ENCODE data around the gene PTGES3.
"Not testable (repeated sequence)": the region's sequence is repeated elsewhere in the genome, so short reads cannot be mapped to it uniquely, and the experiment has no call there.

The PTGES3 gene

GRCh38 chr12:56704522-56704921 is 16.4 kb upstream of the PTGES3 start:
- not testable (repeated sequence) for H3K36me3 ChIP-seq (ENCODE audit: insufficient read depth, low read length); H3K27ac ChIP-seq (ENCODE audit: low read depth, low read length); H3K4me3 ChIP-seq (ENCODE audit: low read length); H3K9me3 ChIP-seq (ENCODE audit: insufficient read depth, low read depth, low read length); H3K4me1 ChIP-seq (ENCODE audit: insufficient read depth, low read length); H3K9ac ChIP-seq (ENCODE audit: low read depth, low read length); H3K27me3 ChIP-seq (ENCODE audit: insufficient read depth, low read length)
- 94% methylated on average over 5 of the region's 5 CpGs for whole genome bisulfite sequencing

DNA sequence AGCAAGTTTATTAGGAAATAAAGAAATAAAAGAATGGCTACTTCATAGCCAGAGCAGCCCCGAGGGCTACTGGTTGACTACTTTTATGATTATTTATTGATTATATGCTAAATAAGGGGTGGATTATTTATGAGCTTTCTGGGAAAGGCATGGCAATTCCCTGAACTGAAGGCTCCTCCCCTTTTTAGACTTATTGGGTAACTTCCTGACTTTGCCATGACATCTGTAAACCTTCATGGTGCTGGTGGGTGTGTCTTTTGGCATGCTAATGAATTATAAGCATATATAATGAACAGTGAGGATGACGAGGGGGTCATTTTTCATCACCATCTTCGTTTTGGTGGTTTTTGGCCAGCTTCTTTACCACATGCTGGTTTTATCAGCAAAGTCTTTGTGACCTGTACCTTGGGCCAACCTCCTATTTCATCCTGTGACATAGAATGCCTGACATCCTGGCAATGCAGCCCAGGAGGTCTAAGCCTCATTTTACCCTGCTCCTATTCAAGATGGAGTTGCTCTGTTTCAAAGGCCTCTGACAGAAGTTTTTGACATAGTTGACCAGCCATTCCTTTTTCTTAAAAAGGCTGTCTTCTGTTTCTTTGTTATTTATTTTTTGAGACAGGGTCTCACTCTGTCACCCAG is 11.1 kb upstream of the PTGES3 start:
- H3K9me3 ChIP-seq (ENCODE audit: insufficient read depth, low read depth, low read length) = no peaks in the 10 kb centered on the region
- 82% methylated on average over 3 of the region's 3 CpGs for WGBS
- H3K4me1 ChIP-seq (ENCODE audit: insufficient read depth, low read length) = peaks cover 11% of the 10 kb centered on the region
- no peak overlapping the region for H3K9ac ChIP-seq (ENCODE audit: low read depth, low read length)
- no peaks in the 10 kb centered on the region for H3K27me3 ChIP-seq (ENCODE audit: insufficient read depth, low read length)
- no peak overlapping the region for H3K4me3 ChIP-seq (ENCODE audit: low read length)
- no peak overlapping the region for H3K27ac ChIP-seq (ENCODE audit: low read depth, low read length)
- H3K36me3 ChIP-seq (ENCODE audit: insufficient read depth, low read length) = no peaks in the 10 kb centered on the region

- no peaks in the 10 kb centered on the region for H3K9me3 ChIP-seq (ENCODE audit: insufficient read depth, low read depth, low read length)
- peaks cover 7% of the 10 kb centered on the region for H3K4me1 ChIP-seq (ENCODE audit: insufficient read depth, low read length)
- H3K9ac ChIP-seq (ENCODE audit: low read depth, low read length) = no peak overlapping the region
- H3K27ac ChIP-seq (ENCODE audit: low read depth, low read length) = no peak overlapping the region
- H3K4me3 ChIP-seq (ENCODE audit: low read length) = no peak overlapping the region
- H3K36me3 ChIP-seq (ENCODE audit: insufficient read depth, low read length) = no peaks in the 10 kb centered on the region
- H3K27me3 ChIP-seq (ENCODE audit: insufficient read depth, low read length) = no peaks in the 10 kb centered on the region
- WGBS = 93% methylated on average over 2 of the region's 2 CpGs
Observed at GRCh38 chr12:56695327-56696101, 7.4 kb upstream of the PTGES3 start.

- H3K27ac ChIP-seq (ENCODE audit: low read depth, low read length) = no peak overlapping the region
- H3K4me3 ChIP-seq (ENCODE audit: low read length) = no peak overlapping the region
- no peaks in the 10 kb centered on the region for H3K9me3 ChIP-seq (ENCODE audit: insufficient read depth, low read depth, low read length)
- WGBS = 92% methylated on average over 5 of the region's 5 CpGs
- no peaks in the 10 kb centered on the region for H3K36me3 ChIP-seq (ENCODE audit: insufficient read depth, low read length)
- no peak overlapping the region for H3K9ac ChIP-seq (ENCODE audit: low read depth, low read length)
- peaks cover 7% of the 10 kb centered on the region; the same call in 1 of the 2 replicates for H3K4me1 ChIP-seq (ENCODE audit: insufficient read depth, low read length)
- no peaks in the 10 kb centered on the region for H3K27me3 ChIP-seq (ENCODE audit: insufficient read depth, low read length)
Observed at GRCh38 chr12:56694161-56694560, 6.1 kb upstream of the PTGES3 start.

DNA sequence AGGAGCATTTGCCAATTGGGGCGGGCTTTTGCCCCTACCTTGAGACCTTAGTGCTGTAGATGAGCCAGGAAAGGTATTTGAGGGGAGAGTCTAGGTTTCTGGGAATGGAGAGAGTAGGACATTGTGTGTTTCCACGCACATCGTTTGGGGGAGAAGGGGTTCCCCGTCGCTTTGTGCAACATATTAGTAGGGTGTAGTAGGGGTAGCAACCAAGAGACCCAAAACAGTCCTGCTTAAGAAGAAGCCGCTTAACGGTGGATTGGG is 694 bp upstream of the PTGES3 start:
- peak overlapping the region; percentile 100 for H3K4me3 ChIP-seq (ENCODE audit: low read length)
- peak overlapping the region; percentile 98 for H3K27ac ChIP-seq (ENCODE audit: low read depth, low read length)
- peaks cover 17% of the 10 kb centered on the region for H3K4me1 ChIP-seq (ENCODE audit: insufficient read depth, low read length)
- no peaks in the 10 kb centered on the region for H3K9me3 ChIP-seq (ENCODE audit: insufficient read depth, low read depth, low read length)
- peaks cover 20% of the 10 kb centered on the region for H3K36me3 ChIP-seq (ENCODE audit: insufficient read depth, low read length)
- WGBS = 2% methylated on average over 7 of the region's 7 CpGs
- H3K27me3 ChIP-seq (ENCODE audit: insufficient read depth, low read length) = no peaks in the 10 kb centered on the region
- peak overlapping the region; percentile 94 for H3K9ac ChIP-seq (ENCODE audit: low read depth, low read length)

GRCh38 chr12:56687223-56688128 is 608 bp downstream of the PTGES3 start:
- H3K4me1 ChIP-seq (ENCODE audit: insufficient read depth, low read length) = peaks cover 17% of the 10 kb centered on the region
- peaks cover 27% of the 10 kb centered on the region for H3K36me3 ChIP-seq (ENCODE audit: insufficient read depth, low read length)
- under 1% methylated on average over 62 of the region's 62 CpGs for WGBS

GRCh38 chr12:56684745-56685359 is 3.2 kb downstream of the PTGES3 start:
- Histone ChIP-seq H3K36me3 (ENCODE audit: insufficient read depth, low read length) (peaks cover 45% of the 10 kb centered on the region), H3K27me3 (ENCODE audit: insufficient read depth, low read length) (no peaks in the 10 kb centered on the region), H3K4me3 (ENCODE audit: low read length) (peak overlapping the region; percentile 100), H3K27ac (ENCODE audit: low read depth, low read length) (no peak overlapping the region), H3K4me1 (ENCODE audit: insufficient read depth, low read length) (peaks cover 17% of the 10 kb centered on the region), H3K9me3 (ENCODE audit: insufficient read depth, low read depth, low read length) (no peaks in the 10 kb centered on the region), H3K9ac (ENCODE audit: low read depth, low read length) (0 out of 2 replicates have a peak overlapping the region, but pooled peaks have one; percentile 37)
- WGBS = 82% methylated on average over 6 of the region's 8 CpGs

More at GRCh38 chr12:56687223-56688128, 608 bp downstream of the PTGES3 start:
- Histone ChIP-seq H3K9ac (ENCODE audit: low read depth, low read length) (peak overlapping the region; percentile 100), H3K9me3 (ENCODE audit: insufficient read depth, low read depth, low read length) (no peaks in the 10 kb centered on the region), H3K27ac (ENCODE audit: low read depth, low read length) (peak overlapping the region; percentile 98), H3K27me3 (ENCODE audit: insufficient read depth, low read length) (no peaks in the 10 kb centered on the region), H3K4me3 (ENCODE audit: low read length) (peak overlapping the region; percentile 100)

DNA sequence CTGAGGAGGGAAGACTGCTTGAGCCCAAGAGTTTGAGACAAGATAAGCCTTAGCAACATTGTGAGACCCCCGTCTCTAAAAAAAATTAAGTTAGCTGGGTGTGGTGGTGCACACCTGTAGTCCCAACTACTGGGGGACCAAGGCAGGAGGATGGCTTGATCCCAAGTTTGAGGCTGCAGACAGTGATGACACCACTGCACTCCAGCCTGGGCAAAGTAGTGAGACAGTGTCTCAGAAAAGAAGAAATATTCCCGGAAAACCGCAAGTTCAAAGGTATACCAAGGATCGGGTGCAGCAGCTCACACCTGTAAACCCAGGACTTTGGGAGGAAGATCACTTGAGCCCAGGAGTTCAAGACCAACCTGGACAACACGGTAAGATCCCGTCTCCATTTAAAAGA is 5.8 kb downstream of the PTGES3 start:
- Histone ChIP-seq H3K27ac (ENCODE audit: low read depth, low read length) (no peak overlapping the region), H3K4me3 (ENCODE audit: low read length) (no peak overlapping the region), H3K4me1 (ENCODE audit: insufficient read depth, low read length) (peaks cover 17% of the 10 kb centered on the region), H3K36me3 (ENCODE audit: insufficient read depth, low read length) (peaks cover 65% of the 10 kb centered on the region), H3K9me3 (ENCODE audit: insufficient read depth, low read depth, low read length) (no peaks in the 10 kb centered on the region), H3K27me3 (ENCODE audit: insufficient read depth, low read length) (no peaks in the 10 kb centered on the region), H3K9ac (ENCODE audit: low read depth, low read length) (no peak overlapping the region)
- WGBS = 95% methylated on average over 6 of the region's 6 CpGs

- H3K9ac ChIP-seq (ENCODE audit: low read depth, low read length) = no peak overlapping the region
- peaks cover 66% of the 10 kb centered on the region for H3K36me3 ChIP-seq (ENCODE audit: insufficient read depth, low read length)
Observed at GRCh38 chr12:56679883-56680575, 8.1 kb downstream of the PTGES3 start.

GRCh38 chr12:56678852-56679251 is 9.2 kb downstream of the PTGES3 start:
- no peak overlapping the region for H3K27ac ChIP-seq (ENCODE audit: low read depth, low read length)
- no peak overlapping the region for H3K9ac ChIP-seq (ENCODE audit: low read depth, low read length)
- H3K27me3 ChIP-seq (ENCODE audit: insufficient read depth, low read length) = no peaks in the 10 kb centered on the region
- H3K4me3 ChIP-seq (ENCODE audit: low read length) = no peak overlapping the region
- peaks cover 59% of the 10 kb centered on the region for H3K36me3 ChIP-seq (ENCODE audit: insufficient read depth, low read length)
- H3K4me1 ChIP-seq (ENCODE audit: insufficient read depth, low read length) = 0 out of 2 replicates have a peak, but pooled peaks cover under 1% of the 10 kb centered on the region
- 97% methylated on average over 2 of the region's 2 CpGs for WGBS
- no peaks in the 10 kb centered on the region for H3K9me3 ChIP-seq (ENCODE audit: insufficient read depth, low read depth, low read length)

More at GRCh38 chr12:56679883-56680575, 8.1 kb downstream of the PTGES3 start:
- H3K4me3 ChIP-seq (ENCODE audit: low read length) = no peak overlapping the region
- 96% methylated on average over 12 of the region's 13 CpGs for WGBS
- H3K4me1 ChIP-seq (ENCODE audit: insufficient read depth, low read length) = peaks cover 12% of the 10 kb centered on the region; the same call in 1 of the 2 replicates
- no peaks in the 10 kb centered on the region for H3K27me3 ChIP-seq (ENCODE audit: insufficient read depth, low read length)
- H3K9me3 ChIP-seq (ENCODE audit: insufficient read depth, low read depth, low read length) = no peaks in the 10 kb centered on the region
- no peak overlapping the region for H3K27ac ChIP-seq (ENCODE audit: low read depth, low read length)

All from HUES64 (cell line).